Lower leg skin (tissue), 3 donors: ENCODE data around the gene TET1.

Source experiments
- POLR2A ChIP-seq, 2 donors: fragments of 450-650 bp; IDR thresholded peaks; one replicate each; pipeline ENCODE4 v1.6.1; 2016 to 2017; ENCODE audit warnings: antibody characterized with exemption in 2 of 2, mild to moderate bottlenecking in 1 of 2, moderate library complexity in 1 of 2
- TF ChIP-seq, protein P1 (sequence below), 3 donors: fragments of 450-650 bp; IDR thresholded peaks; one replicate each; pipeline ENCODE4 v1.5.1; 2016; ENCODE audit warnings: antibody characterized with exemption in 3 of 3, mild to moderate bottlenecking in 3 of 3, moderate library complexity in 2 of 3

GRCh38 chr10:68604441-68604840 lies 44.3 kb downstream of the TET1 start:
- TF ChIP-seq, protein P1, sequence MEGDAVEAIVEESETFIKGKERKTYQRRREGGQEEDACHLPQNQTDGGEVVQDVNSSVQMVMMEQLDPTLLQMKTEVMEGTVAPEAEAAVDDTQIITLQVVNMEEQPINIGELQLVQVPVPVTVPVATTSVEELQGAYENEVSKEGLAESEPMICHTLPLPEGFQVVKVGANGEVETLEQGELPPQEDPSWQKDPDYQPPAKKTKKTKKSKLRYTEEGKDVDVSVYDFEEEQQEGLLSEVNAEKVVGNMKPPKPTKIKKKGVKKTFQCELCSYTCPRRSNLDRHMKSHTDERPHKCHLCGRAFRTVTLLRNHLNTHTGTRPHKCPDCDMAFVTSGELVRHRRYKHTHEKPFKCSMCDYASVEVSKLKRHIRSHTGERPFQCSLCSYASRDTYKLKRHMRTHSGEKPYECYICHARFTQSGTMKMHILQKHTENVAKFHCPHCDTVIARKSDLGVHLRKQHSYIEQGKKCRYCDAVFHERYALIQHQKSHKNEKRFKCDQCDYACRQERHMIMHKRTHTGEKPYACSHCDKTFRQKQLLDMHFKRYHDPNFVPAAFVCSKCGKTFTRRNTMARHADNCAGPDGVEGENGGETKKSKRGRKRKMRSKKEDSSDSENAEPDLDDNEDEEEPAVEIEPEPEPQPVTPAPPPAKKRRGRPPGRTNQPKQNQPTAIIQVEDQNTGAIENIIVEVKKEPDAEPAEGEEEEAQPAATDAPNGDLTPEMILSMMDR (IDR thresholded peaks at IDR 0.05): no peak
- TF ChIP-seq POLR2A (IDR thresholded peaks at IDR 0.05): no peak
